Fibroblast of the aortic adventitia (primary cell): ENCODE results near the gene PDX1. TPM values are rescaled to one million over a fixed set of nuclear protein-coding genes. Genes with fewer than 3 reads are reported as not detected.

Source experiments
- DNase-seq: peaks from one replicate; pipeline ENCODE4 v3.0.0-alpha.2; 2010; ENCODE audit warnings: low read depth
- H3K4me3 ChIP-seq: 2 replicates; pipeline ENCODE4 v1.5.1; 2011; ENCODE audit warnings: low read depth, mild to moderate bottlenecking, control low read depth, low read length, moderate library complexity
- CTCF ChIP-seq: IDR thresholded peaks from 2 replicates; pipeline ENCODE4 v1.5.1; 2011; ENCODE audit warnings: mild to moderate bottlenecking, low read length, control low read depth, inconsistent platforms; ENCODE audit not compliant: insufficient read depth
- small RNA-seq: library from RNA; depleted of rRNA; stranded (forward); fragments of <200 nt; gene quantifications from one replicate; pipeline ENCODE3, GENCODE V24; 2012
- total RNA-seq: library from RNA; depleted of rRNA; stranded (reverse); fragments of >200 nt; gene quantifications from 2 replicates; pipeline ENCODE4 v1.2.3, GENCODE V29; 2012; ENCODE audit warnings: low replicate concordance

PDX1 gene
- total RNA-seq, 1 donor: not detected

DNA sequence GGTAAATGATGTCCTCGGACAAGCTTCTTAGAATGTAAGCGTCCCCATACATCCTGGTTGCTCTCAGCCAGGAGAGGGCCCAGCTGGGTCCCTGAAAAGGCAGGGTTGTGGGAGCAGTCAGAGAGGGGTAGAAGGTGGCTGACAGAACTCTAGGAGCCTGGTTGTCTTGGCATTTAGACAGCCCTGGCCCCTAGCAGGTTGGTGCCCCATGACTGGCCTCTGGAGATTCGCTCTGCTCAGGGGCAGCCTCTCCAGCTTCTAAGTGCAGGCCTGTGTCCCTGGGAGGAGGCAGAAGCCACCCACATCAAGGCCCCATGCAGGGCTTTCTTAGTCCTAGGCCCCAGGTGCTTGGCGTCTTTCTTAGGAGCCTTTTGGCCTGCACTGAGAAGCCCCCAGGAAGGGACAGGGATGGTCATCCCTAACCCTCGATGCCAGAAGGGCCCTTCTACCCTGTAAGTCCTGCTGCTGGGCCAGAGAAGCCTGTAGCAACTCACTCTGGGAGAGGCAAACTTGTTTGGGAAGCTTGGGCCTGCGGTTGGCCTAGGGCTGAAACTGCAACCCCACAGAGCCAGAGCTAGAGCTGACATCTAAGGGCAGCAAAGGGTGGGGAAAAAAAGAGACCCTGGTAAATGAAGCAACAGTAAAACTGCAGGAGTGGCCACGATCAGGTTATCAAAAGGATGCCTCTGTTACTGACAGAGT lies 52.1 kb downstream of the PDX1 start:
- no peak for DNase-seq
- H3K4me3 ChIP-seq: no peak overlapping the region
- no peak for TF ChIP-seq CTCF

DNA sequence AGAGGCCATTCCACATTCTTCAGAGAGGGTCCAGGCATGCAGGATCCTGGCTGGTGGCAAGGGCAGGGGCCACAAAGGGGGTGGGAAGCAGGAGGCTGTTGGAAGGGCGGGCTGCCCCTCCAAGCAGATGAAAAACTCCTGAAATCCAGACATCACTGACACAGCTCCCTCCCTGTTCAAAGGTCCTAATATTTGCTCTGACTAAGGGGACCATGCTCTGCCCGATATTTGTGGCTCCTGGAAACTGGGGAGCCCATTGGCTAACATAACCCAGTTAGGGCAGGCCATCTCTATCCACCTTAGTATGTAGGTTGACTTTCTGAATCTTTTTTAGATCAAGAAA lies 52.6 kb downstream of the PDX1 start:
- no peak for TF ChIP-seq CTCF
- no peak for DNase-seq
- H3K4me3 ChIP-seq: no peak overlapping the region

DNA sequence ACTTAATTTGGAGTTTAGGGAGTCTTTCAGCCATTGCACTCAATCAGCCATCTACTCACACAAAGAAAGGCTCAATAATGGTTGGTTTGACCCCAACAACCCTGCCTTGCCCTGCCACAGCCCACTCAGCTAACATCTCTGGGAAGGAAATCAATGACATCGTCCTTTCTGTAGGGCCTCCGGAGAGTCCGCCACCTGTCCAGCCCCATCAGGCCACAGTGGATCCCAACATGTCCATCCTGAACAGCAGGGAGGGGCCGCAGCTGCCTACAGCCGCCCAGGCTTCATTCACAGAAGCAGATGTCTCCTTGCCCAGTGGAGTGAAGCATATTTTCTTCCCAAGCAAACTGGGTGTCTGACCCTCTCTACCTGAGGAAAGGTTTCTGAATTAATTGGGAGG lies 53.5 kb downstream of the PDX1 start:
- no peak for TF ChIP-seq CTCF
- H3K4me3 ChIP-seq: no peak overlapping the region
- no peak for DNase-seq

DNA sequence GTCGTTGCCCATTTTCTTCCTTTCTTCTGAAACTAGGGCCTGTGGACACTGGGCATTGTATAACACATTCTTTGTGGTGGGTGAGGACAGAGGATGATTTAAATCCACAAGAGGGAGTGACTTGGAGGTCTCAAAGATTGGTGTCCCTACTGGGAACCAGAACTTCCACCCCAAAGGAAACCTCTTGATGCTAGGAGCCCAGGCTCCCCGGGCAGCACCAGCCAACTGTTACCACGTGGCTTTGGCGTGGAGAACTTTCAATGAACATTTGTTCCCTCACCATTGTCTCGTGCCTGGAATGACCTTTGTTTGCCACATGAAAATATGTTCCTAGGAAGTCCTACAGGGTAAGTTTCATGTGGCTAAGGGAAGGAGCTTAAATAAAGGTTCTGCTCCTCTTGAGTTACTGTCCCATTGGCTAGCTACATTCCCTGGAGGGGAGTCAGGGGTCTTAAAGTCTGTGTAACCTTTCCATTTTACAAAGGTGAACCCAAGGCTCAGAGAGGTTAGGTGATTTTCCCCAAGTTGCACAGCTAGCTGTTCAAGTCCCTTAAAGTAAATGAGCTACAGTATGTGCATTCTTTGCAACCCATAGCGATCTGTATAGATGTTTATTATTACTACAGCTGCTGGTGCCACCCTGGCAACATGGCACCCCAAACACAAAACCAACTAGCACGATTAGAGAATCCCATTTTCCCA lies 54.3 kb downstream of the PDX1 start:
- DNase-seq: no peak
- no peak for TF ChIP-seq CTCF
- no peak overlapping the region for H3K4me3 ChIP-seq

Small RNA genes within 50 kb of the gene (small RNA-seq; reads per million reads assigned to genes)
- gene ATP5F1EP2: not detected

Other genes with a start within 250 kb of the PDX1 start
- gene GSX1, start 127.5 kb upstream of the PDX1 start, total RNA-seq: not detected in 2 replicates
- not detected in 2 replicates for gene CDX2, start 49.3 kb downstream of the PDX1 start, total RNA-seq
- gene URAD, start 68.7 kb downstream of the PDX1 start, total RNA-seq: not detected in 2 replicates
- gene FLT3, start 180.6 kb downstream of the PDX1 start, total RNA-seq: not detected in 2 replicates
- gene PAN3, start 218.5 kb downstream of the PDX1 start, total RNA-seq: 19.4 and 22.8 TPM in 2 replicates